ENCODE results near the gene GDPD3.
"Not testable (repeated sequence)": the region's sequence is repeated elsewhere in the genome, so short reads cannot be mapped to it uniquely, and the experiment has no call there.

The GDPD3 gene

GRCh38 chr16:30127993-30128392, 14.7 kb upstream of the GDPD3 start:
- in situ Hi-C loops (cut with MboI; ENCODE audit: low pct_unique_long_range_greater_than_20kb, low sequenced_read_pairs, unreplicated experiment) = no loop called here
- DNase-seq (ENCODE audit: low spot score) = no peak
- TF ChIP-seq CTCF (IDR thresholded peaks at IDR 0.05; ENCODE audit: extremely low read depth, insufficient read depth, missing control alignments) = no peak

- in situ Hi-C loops (cut with MboI; ENCODE audit: low pct_unique_long_range_greater_than_20kb, low sequenced_read_pairs, unreplicated experiment); DNase-seq (ENCODE audit: low spot score): not testable (repeated sequence)
These were observed 12.4 kb upstream of the GDPD3 start for GRCh38 chr16:30125690-30126089.

- DNase-seq (ENCODE audit: low spot score) = no peak
- TF ChIP-seq CTCF (IDR thresholded peaks at IDR 0.05; ENCODE audit: extremely low read depth, insufficient read depth, missing control alignments) = no peak
- in situ Hi-C loops (cut with MboI; ENCODE audit: low pct_unique_long_range_greater_than_20kb, low sequenced_read_pairs, unreplicated experiment) = loop anchor here (25.0 kb wide), 2 partner anchors 287 to 487 kb away; partner anchors contain the start of genes ZNF689 and ZNF771
These were observed 11.6 kb upstream of the GDPD3 start for GRCh38 chr16:30124985-30125379.

- DNase-seq (ENCODE audit: low spot score) = peak; percentile 45
- no peak for TF ChIP-seq CTCF (IDR thresholded peaks at IDR 0.05; ENCODE audit: extremely low read depth, insufficient read depth, missing control alignments)
- in situ Hi-C loops (cut with MboI; ENCODE audit: low pct_unique_long_range_greater_than_20kb, low sequenced_read_pairs, unreplicated experiment) = loop anchor here (25.0 kb wide), 2 partner anchors 290 to 490 kb away; partner anchors contain the start of genes ZNF689 and ZNF771
These were observed 9.3 kb upstream of the GDPD3 start for GRCh38 chr16:30122604-30123160.

GRCh38 chr16:30121741-30122571, 8.6 kb upstream of the GDPD3 start:
- DNase-seq (ENCODE audit: low spot score) = no peak
- no peak for TF ChIP-seq CTCF (IDR thresholded peaks at IDR 0.05; ENCODE audit: extremely low read depth, insufficient read depth, missing control alignments)
- in situ Hi-C loops (cut with MboI; ENCODE audit: low pct_unique_long_range_greater_than_20kb, low sequenced_read_pairs, unreplicated experiment) = loop anchor here (25.0 kb wide), 2 partner anchors 290 to 490 kb away; partner anchors contain the start of genes ZNF689 and ZNF771

GRCh38 chr16:30120340-30121105, 7.2 kb upstream of the GDPD3 start:
- TF ChIP-seq CTCF (IDR thresholded peaks at IDR 0.05; ENCODE audit: extremely low read depth, insufficient read depth, missing control alignments) = no peak
- in situ Hi-C loops (cut with MboI; ENCODE audit: low pct_unique_long_range_greater_than_20kb, low sequenced_read_pairs, unreplicated experiment) = loop anchor here (25.0 kb wide), 2 partner anchors 292 to 492 kb away; partner anchors contain the start of genes ZNF689 and ZNF771
- DNase-seq (ENCODE audit: low spot score) = no peak

Data from GM13977 (cell line).